Effector memory CD4-positive, alpha-beta T cell (primary cell): ENCODE results near the gene ABHD10.

Experiments used
- DNase-seq, 3 donors: peaks; one replicate each; pipeline ENCODE4 v3.0.0-alpha.2; 2020
- H3K27ac ChIP-seq: 2 replicates; pipeline ENCODE4 v1.7.0; 2013; ENCODE audit warnings: mild to moderate bottlenecking, low read length, moderate library complexity; ENCODE audit not compliant: insufficient read depth, poor library complexity, severe bottlenecking
- H3K27me3 ChIP-seq: replicated peaks from 2 replicates; pipeline ENCODE4 v1.7.0; 2013; ENCODE audit warnings: mild to moderate bottlenecking, low read length; ENCODE audit not compliant: insufficient read depth, control insufficient read depth, poor library complexity, severe bottlenecking
- H3K36me3 ChIP-seq: 2 replicates; pipeline ENCODE4 v1.7.0; 2013; ENCODE audit warnings: mild to moderate bottlenecking, low read length, moderate library complexity; ENCODE audit not compliant: control insufficient read depth, insufficient read depth
- H3K4me1 ChIP-seq: 2 replicates; pipeline ENCODE4 v1.7.0; 2013; ENCODE audit warnings: low read length, mild to moderate bottlenecking; ENCODE audit not compliant: control insufficient read depth, insufficient read depth, poor library complexity, severe bottlenecking
- H3K4me3 ChIP-seq: 2 replicates; pipeline ENCODE4 v1.7.0; 2013; ENCODE audit warnings: low read length, low read depth, mild to moderate bottlenecking; ENCODE audit not compliant: insufficient read depth, poor library complexity, severe bottlenecking
- H3K9me3 ChIP-seq: 2 replicates; pipeline ENCODE4 v1.7.0; 2013; ENCODE audit warnings: mild to moderate bottlenecking, low read length, moderate library complexity; ENCODE audit not compliant: control insufficient read depth

The ABHD10 gene

GRCh38 chr3:111948786-111949185 is 30.0 kb upstream of the ABHD10 start:
- DNase-seq = no peak
- H3K9me3 ChIP-seq = no peaks in the 10 kb centered on the region
- H3K27me3 ChIP-seq = no peaks in the 10 kb centered on the region
- H3K36me3 ChIP-seq = no peaks in the 10 kb centered on the region
- no peaks in the 10 kb centered on the region for H3K4me1 ChIP-seq
- no peak overlapping the region for H3K27ac ChIP-seq
- H3K4me3 ChIP-seq = no peak overlapping the region

- no peaks in the 10 kb centered on the region for H3K27me3 ChIP-seq
- no peak overlapping the region for H3K27ac ChIP-seq
- no peaks in the 10 kb centered on the region for H3K9me3 ChIP-seq
- no peak overlapping the region for H3K4me3 ChIP-seq
- no peak for DNase-seq
- H3K4me1 ChIP-seq = no peaks in the 10 kb centered on the region
- H3K36me3 ChIP-seq = no peaks in the 10 kb centered on the region
These were observed 29.1 kb upstream of the ABHD10 start for GRCh38 chr3:111949712-111950111.

- Histone ChIP-seq H3K27me3 (no peaks in the 10 kb centered on the region), H3K4me1 (no peaks in the 10 kb centered on the region), H3K9me3 (no peaks in the 10 kb centered on the region), H3K27ac (no peak overlapping the region), H3K36me3 (no peaks in the 10 kb centered on the region), H3K4me3 (no peak overlapping the region)
- DNase-seq = no peak
These were observed 27.8 kb upstream of the ABHD10 start for GRCh38 chr3:111951032-111951431.

- Histone ChIP-seq H3K27me3 (no peaks in the 10 kb centered on the region), H3K4me1 (no peaks in the 10 kb centered on the region), H3K36me3 (no peaks in the 10 kb centered on the region), H3K4me3 (no peak overlapping the region), H3K27ac (no peak overlapping the region), H3K9me3 (no peaks in the 10 kb centered on the region)
- no peak for DNase-seq
These were observed 26.7 kb upstream of the ABHD10 start for GRCh38 chr3:111952086-111952485.

GRCh38 chr3:111952866-111953450 is 25.9 kb upstream of the ABHD10 start:
- H3K9me3 ChIP-seq = no peaks in the 10 kb centered on the region
- no peaks in the 10 kb centered on the region for H3K36me3 ChIP-seq
- no peak overlapping the region for H3K4me3 ChIP-seq
- H3K27me3 ChIP-seq = no peaks in the 10 kb centered on the region
- H3K4me1 ChIP-seq = no peaks in the 10 kb centered on the region
- H3K27ac ChIP-seq = no peak overlapping the region
- DNase-seq = no peak

- H3K9me3 ChIP-seq = no peaks in the 10 kb centered on the region
- H3K4me3 ChIP-seq = no peak overlapping the region
- H3K36me3 ChIP-seq = no peaks in the 10 kb centered on the region
- no peak for DNase-seq
- H3K4me1 ChIP-seq = no peaks in the 10 kb centered on the region
- no peaks in the 10 kb centered on the region for H3K27me3 ChIP-seq
- H3K27ac ChIP-seq = no peak overlapping the region
These were observed 24.4 kb upstream of the ABHD10 start for GRCh38 chr3:111954228-111954990.

GRCh38 chr3:111955876-111956275 is 22.9 kb upstream of the ABHD10 start:
- H3K4me1 ChIP-seq = no peaks in the 10 kb centered on the region

GRCh38 chr3:111956449-111956848 is 22.4 kb upstream of the ABHD10 start:
- Histone ChIP-seq H3K27me3 (no peaks in the 10 kb centered on the region), H3K27ac (no peak overlapping the region), H3K36me3 (no peaks in the 10 kb centered on the region), H3K4me1 (no peaks in the 10 kb centered on the region), H3K9me3 (no peaks in the 10 kb centered on the region), H3K4me3 (no peak overlapping the region)
- DNase-seq = no peak

More at GRCh38 chr3:111955876-111956275, 22.9 kb upstream of the ABHD10 start:
- Histone ChIP-seq H3K4me3 (no peak overlapping the region), H3K9me3 (no peaks in the 10 kb centered on the region), H3K27me3 (no peaks in the 10 kb centered on the region), H3K36me3 (no peaks in the 10 kb centered on the region), H3K27ac (no peak overlapping the region)
- DNase-seq = no peak

GRCh38 chr3:111956995-111957734 is 21.7 kb upstream of the ABHD10 start:
- DNase-seq = no peak
- Histone ChIP-seq H3K4me3 (no peak overlapping the region), H3K4me1 (no peaks in the 10 kb centered on the region), H3K9me3 (no peaks in the 10 kb centered on the region), H3K36me3 (no peaks in the 10 kb centered on the region), H3K27ac (no peak overlapping the region), H3K27me3 (no peaks in the 10 kb centered on the region)
